HEK293 (cell line): ENCODE data around the gene PRMT2.
A peak's percentile ranks its signal among the peaks of the same experiment; 100 is the strongest.

Experiments used
- CTCF ChIA-PET: fragments of 350-600 bp; formaldehyde crosslinking; extraction: SDS; loops from one replicate; lab custom pipeline; 2021; ENCODE audit warnings: antibody characterized with exemption; lab: Yijun Ruan, JAX
- POLR2A ChIA-PET: fragments of 300-600 bp; formaldehyde crosslinking; extraction: SDS; loops from one replicate; lab custom pipeline; 2020; ENCODE audit warnings: antibody characterized with exemption, inconsistent platforms; lab: Yijun Ruan, JAX
- H3K27ac ChIP-seq: fragments of 200-500 bp; sonication (Bioruptor generic); 2 replicates; pipeline ENCODE4 v1.5.1; 2014; ENCODE audit warnings: low read depth, low read length, control low read depth, inconsistent platforms; ENCODE audit errors: extremely low read depth
- H3K36me3 ChIP-seq, 2 experiments: fragments of 200-500 bp in 1 of 2; sonication (Bioruptor generic) in 1 of 2; 1 replicate in 1 of 2; 2 replicates in 1 of 2; pipeline ENCODE4 v1.5.1; 2014 to 2017; ENCODE audit warnings: inconsistent platforms in 2 of 2, low read length in 2 of 2; ENCODE audit not compliant: control insufficient read depth in 2 of 2, insufficient read depth in 1 of 2
- H3K4me1 ChIP-seq: fragments of 200-500 bp; sonication (Bioruptor generic); 2 replicates; pipeline ENCODE4 v1.5.1; 2014; ENCODE audit warnings: mild to moderate bottlenecking, low read length, inconsistent platforms; ENCODE audit not compliant: control insufficient read depth, insufficient read depth
- H3K4me3 ChIP-seq: 2 replicates; pipeline ENCODE4 v1.5.1; 2011; ENCODE audit warnings: low read depth, mild to moderate bottlenecking, control low read depth, low read length, moderate library complexity
- H3K9me3 ChIP-seq: fragments of 200-500 bp; sonication (Bioruptor generic); 2 replicates; pipeline ENCODE4 v1.5.1; 2014; ENCODE audit warnings: low read depth, low read length, inconsistent platforms; ENCODE audit not compliant: control insufficient read depth, insufficient read depth
- IKZF3 ChIP-seq: fragments of 450-650 bp; IDR thresholded peaks from 2 replicates; pipeline ENCODE4 v1.5.0; 2018; ENCODE audit warnings: missing biosample characterization, mild to moderate bottlenecking, missing genetic modification characterization, moderate library complexity
- MEIS1 ChIP-seq: sonication (generic); formaldehyde crosslinking; IDR thresholded peaks from 2 replicates; pipeline ENCODE4 v1.8.1; 2022; ENCODE audit warnings: missing genetic modification reagents, mild to moderate bottlenecking, borderline replicate concordance
- MZF1 ChIP-seq: fragments of 450-650 bp; formaldehyde crosslinking; IDR thresholded peaks from 2 replicates; pipeline ENCODE4 v1.5.1; 2017; ENCODE audit warnings: missing biosample characterization, missing genetic modification characterization, borderline replicate concordance
- OSR2 ChIP-seq: fragments of 450-650 bp; formaldehyde crosslinking; IDR thresholded peaks from 2 replicates; pipeline ENCODE4 v1.5.1; 2016; ENCODE audit warnings: missing biosample characterization, missing genetic modification characterization
- PRDM6 ChIP-seq: fragments of 450-650 bp; formaldehyde crosslinking; IDR thresholded peaks from 2 replicates; pipeline ENCODE4 v1.5.1; 2017; ENCODE audit warnings: missing biosample characterization, missing genetic modification characterization
- SCRT1 ChIP-seq: fragments of 450-650 bp; formaldehyde crosslinking; IDR thresholded peaks from 2 replicates; pipeline ENCODE4 v1.5.1; 2016; ENCODE audit warnings: missing biosample characterization, missing genetic modification characterization, borderline replicate concordance
- TCF7L2 ChIP-seq: IDR thresholded peaks from 2 replicates; pipeline ENCODE4 v1.6.1; 2011; ENCODE audit warnings: low read depth, mild to moderate bottlenecking, inconsistent platforms, low read length, moderate library complexity, borderline replicate concordance
- ZBTB1 ChIP-seq: fragments of 450-650 bp; formaldehyde crosslinking; IDR thresholded peaks from 2 replicates; pipeline ENCODE4 v1.5.1; 2016; ENCODE audit warnings: missing biosample characterization, missing genetic modification characterization
- ZFP37 ChIP-seq: fragments of 450-650 bp; formaldehyde crosslinking; IDR thresholded peaks from 2 replicates; pipeline ENCODE4 v1.5.1; 2016; ENCODE audit warnings: missing biosample characterization, missing genetic modification characterization
- ZIC2 ChIP-seq: fragments of 450-650 bp; formaldehyde crosslinking; IDR thresholded peaks from 2 replicates; pipeline ENCODE4 v1.5.1; 2016; ENCODE audit warnings: missing biosample characterization, missing genetic modification characterization
- ZNF16 ChIP-seq: fragments of 450-650 bp; formaldehyde crosslinking; IDR thresholded peaks from 2 replicates; pipeline ENCODE4 v1.5.1; 2016; ENCODE audit warnings: low read depth, missing biosample characterization, missing genetic modification characterization
- ZNF223 ChIP-seq: fragments of 450-650 bp; formaldehyde crosslinking; IDR thresholded peaks from 2 replicates; pipeline ENCODE4 v1.5.1; 2016; ENCODE audit warnings: missing biosample characterization, missing genetic modification characterization
- ZNF23 ChIP-seq: fragments of 450-650 bp; formaldehyde crosslinking; IDR thresholded peaks from 2 replicates; pipeline ENCODE4 v1.5.1; 2016; ENCODE audit warnings: missing biosample characterization, missing genetic modification characterization, borderline replicate concordance
- ZNF335 ChIP-seq: fragments of 450-650 bp; formaldehyde crosslinking; conservative IDR thresholded peaks from 2 replicates; pipeline ENCODE4 v1.5.1; 2016; ENCODE audit warnings: missing biosample characterization, missing genetic modification characterization
- ZNF362 ChIP-seq: fragments of 450-650 bp; formaldehyde crosslinking; IDR thresholded peaks from 2 replicates; pipeline ENCODE4 v1.5.1; 2016; ENCODE audit warnings: missing biosample characterization, missing genetic modification characterization
- ZNF555 ChIP-seq: fragments of 450-650 bp; formaldehyde crosslinking; conservative IDR thresholded peaks from 2 replicates; pipeline ENCODE4 v1.5.1; 2017; ENCODE audit warnings: missing biosample characterization, mild to moderate bottlenecking, missing genetic modification characterization, inconsistent platforms
- ZNF585B ChIP-seq: fragments of 450-650 bp; formaldehyde crosslinking; IDR thresholded peaks from 2 replicates; pipeline ENCODE4 v1.5.1; 2016; ENCODE audit warnings: missing biosample characterization, missing genetic modification characterization
- ZNF792 ChIP-seq: fragments of 450-650 bp; formaldehyde crosslinking; IDR thresholded peaks from 2 replicates; pipeline ENCODE4 v1.5.1; 2016; ENCODE audit warnings: missing biosample characterization, missing genetic modification characterization
- TF ChIP-seq, protein P1 (sequence below): fragments of 450-650 bp; formaldehyde crosslinking; IDR thresholded peaks from 2 replicates; pipeline ENCODE4 v1.5.1; 2016; ENCODE audit warnings: missing biosample characterization, missing genetic modification characterization

The PRMT2 gene

DNA sequence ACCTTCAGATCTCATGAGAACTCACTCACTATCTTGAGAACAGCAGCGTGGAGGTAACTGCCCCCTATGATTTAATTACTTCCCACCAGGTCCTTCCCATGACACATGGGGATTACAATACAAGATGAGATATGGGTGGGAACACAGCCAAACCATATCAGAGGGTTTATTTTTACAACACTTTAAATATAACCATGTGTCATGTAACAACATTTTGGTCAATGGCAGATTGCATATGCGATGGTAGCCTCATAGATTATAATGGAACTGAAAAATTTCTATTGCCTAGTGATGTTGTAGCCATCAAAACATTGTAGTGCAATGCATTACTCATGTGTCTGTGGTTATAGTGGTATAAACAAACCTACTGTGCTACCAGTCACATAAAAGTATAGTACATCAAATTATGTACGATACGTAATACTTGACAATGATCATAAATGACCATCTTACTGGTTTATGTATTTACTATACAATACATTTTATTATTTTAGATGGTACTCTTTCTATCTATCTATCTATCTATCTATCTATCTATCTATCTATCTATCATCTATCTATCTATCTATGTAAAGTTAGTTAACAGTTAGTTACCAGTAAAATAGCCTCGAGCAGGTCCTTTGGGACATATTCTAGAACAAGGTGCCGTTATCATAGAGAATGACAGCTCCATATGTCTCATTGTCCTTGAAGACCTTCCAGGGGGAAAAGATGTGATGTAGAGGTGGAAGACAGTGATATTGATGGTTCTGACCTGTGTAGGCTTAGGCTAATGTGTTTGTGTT, 18.0 kb upstream of the PRMT2 start:
- ChIA-PET CTCF (interaction anchor here (0.6 to 0.9 kb wide), 3 partner anchors 11 to 89 kb away, joined by 3 to 5 read pairs (median 4); no protein-coding TSS in a partner anchor), POLR2A (no interaction called here)
- H3K36me3 ChIP-seq = no peaks in the 10 kb centered on the region
- TF ChIP-seq ZFP37 (tag by site-specific recombination) = no peak
- TF ChIP-seq PRDM6 = peak; percentile 32; the same call in 1 of the 2 replicates
- TF ChIP-seq OSR2 (tag by site-specific recombination) = peak; percentile 31; the same call in 1 of the 2 replicates
- TF ChIP-seq ZNF335 (tag by site-specific recombination) = no peak
- TF ChIP-seq ZIC2 (tag by site-specific recombination) = 0 out of 2 replicates have a peak, but pooled peaks have one; percentile 18
- 0 out of 2 replicates have a peak, but pooled peaks have one; percentile 23 for TF ChIP-seq IKZF3 (tag by site-specific recombination)
- no peak overlapping the region for H3K27ac ChIP-seq
- H3K9me3 ChIP-seq = no peaks in the 10 kb centered on the region
- no peaks in the 10 kb centered on the region for H3K4me1 ChIP-seq
- H3K4me3 ChIP-seq = no peak overlapping the region

GRCh38 chr21:46618738-46619379, 16.6 kb upstream of the PRMT2 start:
- H3K9me3 ChIP-seq = no peaks in the 10 kb centered on the region
- no peak for TF ChIP-seq ZNF555 (tag by site-specific recombination)
- no peak for TF ChIP-seq ZNF792 (tag by site-specific recombination)
- no peak for TF ChIP-seq ZBTB1 (tag by site-specific recombination)
- no peak for TF ChIP-seq ZNF585B
- TF ChIP-seq SCRT1 (tag by site-specific recombination) = no peak
- TF ChIP-seq MEIS1 (CRISPR knock-in tag) = no peak
- no peak for TF ChIP-seq ZNF223 (tag by site-specific recombination)
- TF ChIP-seq, protein P1, sequence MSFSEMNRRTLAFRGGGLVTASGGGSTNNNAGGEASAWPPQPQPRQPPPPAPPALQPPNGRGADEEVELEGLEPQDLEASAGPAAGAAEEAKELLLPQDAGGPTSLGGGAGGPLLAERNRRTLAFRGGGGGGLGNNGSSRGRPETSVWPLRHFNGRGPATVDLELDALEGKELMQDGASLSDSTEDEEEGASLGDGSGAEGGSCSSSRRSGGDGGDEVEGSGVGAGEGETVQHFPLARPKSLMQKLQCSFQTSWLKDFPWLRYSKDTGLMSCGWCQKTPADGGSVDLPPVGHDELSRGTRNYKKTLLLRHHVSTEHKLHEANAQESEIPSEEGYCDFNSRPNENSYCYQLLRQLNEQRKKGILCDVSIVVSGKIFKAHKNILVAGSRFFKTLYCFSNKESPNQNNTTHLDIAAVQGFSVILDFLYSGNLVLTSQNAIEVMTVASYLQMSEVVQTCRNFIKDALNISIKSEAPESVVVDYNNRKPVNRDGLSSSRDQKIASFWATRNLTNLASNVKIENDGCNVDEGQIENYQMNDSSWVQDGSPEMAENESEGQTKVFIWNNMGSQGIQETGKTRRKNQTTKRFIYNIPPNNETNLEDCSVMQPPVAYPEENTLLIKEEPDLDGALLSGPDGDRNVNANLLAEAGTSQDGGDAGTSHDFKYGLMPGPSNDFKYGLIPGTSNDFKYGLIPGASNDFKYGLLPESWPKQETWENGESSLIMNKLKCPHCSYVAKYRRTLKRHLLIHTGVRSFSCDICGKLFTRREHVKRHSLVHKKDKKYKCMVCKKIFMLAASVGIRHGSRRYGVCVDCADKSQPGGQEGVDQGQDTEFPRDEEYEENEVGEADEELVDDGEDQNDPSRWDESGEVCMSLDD (tag by site-specific recombination) = no peak
- no peak for TF ChIP-seq ZNF362 (tag by site-specific recombination)
- no peak for TF ChIP-seq MZF1
- no peak for TF ChIP-seq TCF7L2
- TF ChIP-seq ZNF16 (tag by site-specific recombination) = no peak
- TF ChIP-seq ZNF23 (tag by site-specific recombination) = no peak
- TF ChIP-seq, all 188 proteins: peak for 0
- ChIA-PET CTCF (no interaction called here), POLR2A (interaction anchor here (0.6 to 1.1 kb wide), 2 partner anchors 16 to 17 kb away, joined by 3 to 5 read pairs; partner anchors contain the start of gene PRMT2)
- no peak overlapping the region for H3K4me3 ChIP-seq
- H3K36me3 ChIP-seq = no peaks in the 10 kb centered on the region
- no peak overlapping the region for H3K27ac ChIP-seq
- no peaks in the 10 kb centered on the region for H3K4me1 ChIP-seq
